ACC112 (cell line): ENCODE results near the gene MAST4.

ENCODE experiments used
- H2AFZ ChIP-seq: fragments of 200-600 bp; sonication (generic); one replicate; pipeline ENCODE4 v1.6.0; 2017; ENCODE audit warnings: antibody characterized with exemption, low read length; ENCODE audit not compliant: unreplicated experiment
- H3K27ac ChIP-seq: fragments of 200-600 bp; sonication (generic); 2 replicates; pipeline ENCODE4 v1.5.1; 2014; ENCODE audit warnings: low read depth, mild to moderate bottlenecking, antibody characterized with exemption, low read length, moderate library complexity
- H3K27me3 ChIP-seq: fragments of 200-600 bp; sonication (generic); 2 replicates; pipeline ENCODE4 v1.6.1; 2014; ENCODE audit warnings: mild to moderate bottlenecking, antibody characterized with exemption, low read length, moderate library complexity, mixed read lengths; ENCODE audit not compliant: insufficient read depth
- H3K36me3 ChIP-seq: fragments of 200-600 bp; sonication (generic); 2 replicates; pipeline ENCODE4 v1.6.1; 2016; ENCODE audit warnings: mild to moderate bottlenecking, antibody characterized with exemption, low read length, moderate library complexity, mixed read lengths; ENCODE audit not compliant: insufficient read depth
- H3K4me1 ChIP-seq: fragments of 200-600 bp; sonication (generic); one replicate; pipeline ENCODE4 v1.6.1; 2016; ENCODE audit warnings: low read length, mixed read lengths; ENCODE audit not compliant: insufficient read depth, unreplicated experiment, control insufficient read depth
- H3K4me3 ChIP-seq: fragments of 200-600 bp; sonication (generic); 2 replicates; pipeline ENCODE4 v1.5.1; 2014; ENCODE audit warnings: mild to moderate bottlenecking, low read depth, low read length
- H3K79me2 ChIP-seq: fragments of 200-600 bp; sonication (generic); one replicate; pipeline ENCODE4 v1.6.0; 2016; ENCODE audit warnings: low read length; ENCODE audit not compliant: control insufficient read depth, unreplicated experiment, insufficient read depth

Gene MAST4

GRCh38 chr5:66644111-66644510 is 47.9 kb downstream of the MAST4 start:
- Histone ChIP-seq H3K4me3 (no peak overlapping the region), H3K79me2 (no peaks in the 10 kb centered on the region), H3K27me3 (no peaks in the 10 kb centered on the region; the same call in 1 of the 2 replicates), H3K36me3 (no peaks in the 10 kb centered on the region), H3K4me1 (no peaks in the 10 kb centered on the region), H3K27ac (no peak overlapping the region), H2AFZ (no peak overlapping the region)

GRCh38 chr5:66645039-66645438 is 48.8 kb downstream of the MAST4 start:
- Histone ChIP-seq H3K79me2 (no peaks in the 10 kb centered on the region), H2AFZ (no peak overlapping the region), H3K27ac (no peak overlapping the region), H3K4me3 (no peak overlapping the region), H3K4me1 (no peaks in the 10 kb centered on the region), H3K27me3 (no peaks in the 10 kb centered on the region; the same call in 1 of the 2 replicates), H3K36me3 (no peaks in the 10 kb centered on the region)

GRCh38 chr5:66646570-66646969 is 50.4 kb downstream of the MAST4 start:
- H3K4me1 ChIP-seq = no peaks in the 10 kb centered on the region
- H3K36me3 ChIP-seq = no peaks in the 10 kb centered on the region
- no peaks in the 10 kb centered on the region for H3K79me2 ChIP-seq
- no peak overlapping the region for H2AFZ ChIP-seq
- H3K27me3 ChIP-seq = no peaks in the 10 kb centered on the region; the same call in 1 of the 2 replicates
- no peak overlapping the region for H3K4me3 ChIP-seq
- H3K27ac ChIP-seq = no peak overlapping the region

GRCh38 chr5:66647146-66647856 is 51.1 kb downstream of the MAST4 start:
- no peak overlapping the region for H3K4me3 ChIP-seq

GRCh38 chr5:66652818-66653217 is 56.6 kb downstream of the MAST4 start:
- no peak overlapping the region for H2AFZ ChIP-seq
- no peaks in the 10 kb centered on the region for H3K4me1 ChIP-seq
- H3K27me3 ChIP-seq = no peaks in the 10 kb centered on the region
- no peak overlapping the region for H3K4me3 ChIP-seq
- no peak overlapping the region for H3K27ac ChIP-seq
- no peaks in the 10 kb centered on the region for H3K36me3 ChIP-seq
- no peaks in the 10 kb centered on the region for H3K79me2 ChIP-seq

More at GRCh38 chr5:66647146-66647856, 51.1 kb downstream of the MAST4 start:
- Histone ChIP-seq H3K27me3 (no peaks in the 10 kb centered on the region), H3K4me1 (no peaks in the 10 kb centered on the region), H3K79me2 (no peaks in the 10 kb centered on the region), H3K36me3 (no peaks in the 10 kb centered on the region), H2AFZ (no peak overlapping the region), H3K27ac (no peak overlapping the region)

- no peak overlapping the region for H2AFZ ChIP-seq
- H3K4me1 ChIP-seq = no peaks in the 10 kb centered on the region
- H3K4me3 ChIP-seq = no peak overlapping the region
- no peak overlapping the region for H3K27ac ChIP-seq
- H3K79me2 ChIP-seq = no peaks in the 10 kb centered on the region
- no peaks in the 10 kb centered on the region for H3K36me3 ChIP-seq
- no peaks in the 10 kb centered on the region for H3K27me3 ChIP-seq
Measured at GRCh38 chr5:66653325-66653724, 57.1 kb downstream of the MAST4 start.

- Histone ChIP-seq H3K36me3 (no peaks in the 10 kb centered on the region), H3K27me3 (no peaks in the 10 kb centered on the region), H3K27ac (no peak overlapping the region), H3K79me2 (no peaks in the 10 kb centered on the region), H3K4me3 (no peak overlapping the region), H3K4me1 (no peaks in the 10 kb centered on the region), H2AFZ (no peak overlapping the region)
Measured at GRCh38 chr5:66655395-66656324, 59.5 kb downstream of the MAST4 start.

GRCh38 chr5:66658516-66658915 is 62.3 kb downstream of the MAST4 start:
- Histone ChIP-seq H3K79me2 (no peaks in the 10 kb centered on the region), H3K4me1 (no peaks in the 10 kb centered on the region), H3K27me3 (peaks cover 8% of the 10 kb centered on the region; the same call in 1 of the 2 replicates), H2AFZ (no peak overlapping the region), H3K27ac (no peak overlapping the region), H3K36me3 (no peaks in the 10 kb centered on the region), H3K4me3 (no peak overlapping the region)

- Histone ChIP-seq H2AFZ (no peak overlapping the region), H3K4me1 (no peaks in the 10 kb centered on the region), H3K4me3 (no peak overlapping the region), H3K36me3 (no peaks in the 10 kb centered on the region), H3K27me3 (peaks cover 10% of the 10 kb centered on the region), H3K79me2 (no peaks in the 10 kb centered on the region), H3K27ac (no peak overlapping the region)
Measured at GRCh38 chr5:66659780-66660179, 63.6 kb downstream of the MAST4 start.

GRCh38 chr5:66660396-66660795 is 64.2 kb downstream of the MAST4 start:
- Histone ChIP-seq H2AFZ (no peak overlapping the region), H3K27me3 (peaks cover 14% of the 10 kb centered on the region), H3K4me1 (no peaks in the 10 kb centered on the region), H3K79me2 (no peaks in the 10 kb centered on the region), H3K4me3 (no peak overlapping the region), H3K36me3 (no peaks in the 10 kb centered on the region), H3K27ac (no peak overlapping the region)
